ELF-1 (cell line): ENCODE measurements around the gene METTL17.
"Not testable (repeated sequence)": the region's sequence is repeated elsewhere in the genome, so short reads cannot be mapped to it uniquely, and the experiment has no call there.

Source experiments
- DNase-seq: peaks from one replicate; pipeline ENCODE4 v3.0.0-alpha.2; 2016; ENCODE audit warnings: low read depth, low spot score

METTL17 gene

GRCh38 chr14:21024585-21025370 lies 35.0 kb downstream of the METTL17 start, which contains the start of gene NDRG2:
NDRG2 (minus strand) TSS chr14:21025061; CDS start chr14:21023315, 1,746 bp downstream.
- DNase-seq: peak; percentile 87

DNA sequence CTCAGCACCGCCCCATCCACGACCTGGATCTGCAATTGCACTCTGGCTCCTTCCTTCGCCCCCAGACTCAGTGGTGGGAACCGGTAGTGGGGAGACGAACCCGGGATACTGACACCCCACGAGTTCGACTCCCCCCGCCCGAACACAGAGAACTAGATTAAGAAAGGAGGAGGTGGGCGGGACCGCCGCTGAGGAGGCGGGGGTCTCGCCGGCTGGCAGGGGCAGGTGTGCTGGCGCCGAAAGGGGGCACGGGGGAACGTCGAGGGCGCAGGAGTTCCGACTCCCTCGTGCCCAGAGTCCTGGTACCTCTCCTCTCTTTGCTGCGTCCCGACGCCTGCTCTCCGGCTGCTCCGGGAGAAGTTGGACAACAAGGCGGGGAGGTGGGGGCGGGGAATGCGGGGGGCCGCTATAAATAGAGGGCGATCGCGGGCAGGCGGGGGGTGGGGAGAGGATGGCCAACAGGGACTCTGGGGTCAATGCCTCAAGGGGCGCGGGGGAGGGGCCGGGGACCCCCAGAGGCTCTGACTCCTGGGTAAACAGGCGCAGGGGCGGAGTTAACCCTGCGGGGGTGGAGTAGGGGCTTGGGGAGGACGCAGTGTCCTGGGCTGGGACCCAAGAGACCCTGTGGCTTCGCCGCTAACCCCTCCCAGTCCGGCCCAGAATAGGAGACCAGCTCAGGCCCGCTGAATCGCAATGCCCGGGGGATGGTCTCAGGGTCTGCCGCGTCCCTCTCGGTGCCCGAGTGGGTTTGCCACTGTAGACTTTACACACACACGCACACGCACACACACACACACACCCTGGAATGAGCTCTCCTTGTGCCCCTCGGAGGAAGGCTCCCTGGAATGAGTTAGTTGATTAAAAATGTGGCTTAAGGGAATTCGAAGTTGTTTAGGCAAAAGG lies 35.8 kb downstream of the METTL17 start:
- DNase-seq: peak; percentile 66

DNA sequence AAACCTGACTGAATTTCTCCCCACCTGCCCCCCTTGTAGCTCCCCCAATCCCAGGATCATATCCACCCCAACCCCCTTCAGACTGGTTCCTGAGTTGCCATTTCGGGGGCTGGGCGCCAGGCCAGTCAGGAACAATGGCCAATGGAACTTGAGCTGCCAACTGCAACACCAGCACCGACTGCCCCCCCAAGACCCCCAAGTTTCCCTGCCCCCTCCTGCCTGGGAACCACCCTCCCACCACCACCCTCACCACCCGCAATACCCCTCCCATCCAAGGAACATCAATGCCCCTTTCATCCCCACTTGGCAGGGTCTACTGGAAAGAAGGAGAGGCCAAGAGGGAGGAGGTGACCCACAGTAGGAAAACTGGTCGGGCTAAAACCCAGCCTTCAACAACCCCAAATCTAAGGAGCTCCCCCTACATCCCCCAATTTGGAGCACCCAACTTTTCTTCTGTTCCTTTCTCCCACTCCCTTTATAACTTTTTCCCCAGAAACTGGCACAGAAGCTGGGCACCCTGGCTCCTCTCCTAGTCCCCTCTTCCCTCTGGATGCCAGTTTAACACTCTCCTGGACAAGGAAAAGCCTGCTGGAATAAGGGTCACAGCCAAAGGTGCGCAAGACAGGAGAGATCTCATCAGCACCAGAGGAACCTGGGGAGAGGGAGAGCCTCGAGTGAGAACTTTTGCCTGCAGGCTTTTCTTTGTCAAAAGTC lies 36.7 kb downstream of the METTL17 start:
- no peak for DNase-seq

GRCh38 chr14:21026988-21027315 lies 37.2 kb downstream of the METTL17 start:
- peak; percentile 70 for DNase-seq

GRCh38 chr14:21029917-21030316 lies 40.1 kb downstream of the METTL17 start, which contains the start of gene TPPP2:
TPPP2 (plus strand) TSS chr14:21030217; CDS start chr14:21030582, 365 bp downstream.
- DNase-seq: no peak

GRCh38 chr14:21030531-21030930 lies 40.8 kb downstream of the METTL17 start:
- DNase-seq: no peak

DNA sequence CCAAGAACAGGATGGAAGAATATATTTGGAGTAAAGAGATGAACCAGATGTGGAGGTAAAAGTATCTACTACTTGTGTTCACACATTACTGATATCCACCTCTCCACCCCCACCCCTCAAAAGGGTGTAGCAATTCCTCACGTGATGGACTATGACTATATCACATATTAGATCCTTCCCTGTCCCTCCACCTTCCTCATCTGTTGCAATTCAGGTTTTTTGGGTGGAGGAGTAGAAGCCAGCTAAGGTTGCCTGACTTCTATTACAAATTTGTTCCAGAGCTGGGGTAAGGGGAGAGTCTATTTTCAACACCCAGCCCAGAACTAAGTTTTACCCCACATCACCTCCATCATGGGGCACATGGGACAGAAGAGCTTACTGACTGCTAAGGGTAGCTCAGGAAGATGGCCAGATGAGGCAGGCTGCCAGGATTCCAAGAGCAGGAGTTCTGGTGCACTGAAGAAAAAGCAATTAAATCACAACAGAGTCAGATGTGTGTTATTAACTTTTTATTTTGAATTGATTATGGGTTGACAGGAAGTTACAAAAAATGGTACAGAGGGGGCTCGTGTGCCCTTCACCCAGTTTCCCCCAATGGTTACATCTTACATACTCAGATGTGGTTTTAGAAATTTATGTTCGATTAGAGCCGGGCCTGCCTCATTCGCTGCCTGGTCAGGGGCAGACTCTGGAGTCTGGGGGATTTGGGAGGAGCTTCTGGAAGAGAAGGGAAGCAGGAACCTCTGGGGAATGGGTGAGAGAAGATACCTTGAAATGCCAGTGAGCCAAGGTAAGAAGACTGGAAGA lies 42.7 kb downstream of the METTL17 start:
- no peak for DNase-seq

GRCh38 chr14:21033133-21033698 lies 43.4 kb downstream of the METTL17 start:
- DNase-seq: no peak

DNA sequence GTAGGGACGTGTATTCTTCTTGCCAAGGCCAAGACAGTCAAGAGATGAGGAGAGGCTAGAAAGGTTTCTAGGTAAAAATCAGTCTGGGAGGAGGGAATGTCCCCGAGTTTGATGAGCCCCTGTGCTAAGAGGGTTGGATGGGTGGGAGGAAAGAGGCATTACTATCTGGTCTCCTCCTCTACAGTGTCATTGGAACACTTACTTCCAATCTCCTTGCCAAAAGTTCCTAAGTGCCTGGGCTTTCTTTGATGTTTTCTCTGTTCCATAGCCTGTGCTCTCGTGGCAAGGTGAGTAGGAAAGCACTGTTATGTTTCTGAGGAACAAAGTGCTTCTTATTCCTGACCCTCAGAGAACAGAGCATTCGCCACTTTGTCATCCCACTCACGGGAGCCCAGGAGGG lies 44.9 kb downstream of the METTL17 start, which contains the start of gene RNASE13:
Gene RNASE13 (minus strand): TSS at position 101 of the 400 bp plus-strand sequence. CDS start 519 bp downstream, outside the sequence.
- DNase-seq: no peak

DNA sequence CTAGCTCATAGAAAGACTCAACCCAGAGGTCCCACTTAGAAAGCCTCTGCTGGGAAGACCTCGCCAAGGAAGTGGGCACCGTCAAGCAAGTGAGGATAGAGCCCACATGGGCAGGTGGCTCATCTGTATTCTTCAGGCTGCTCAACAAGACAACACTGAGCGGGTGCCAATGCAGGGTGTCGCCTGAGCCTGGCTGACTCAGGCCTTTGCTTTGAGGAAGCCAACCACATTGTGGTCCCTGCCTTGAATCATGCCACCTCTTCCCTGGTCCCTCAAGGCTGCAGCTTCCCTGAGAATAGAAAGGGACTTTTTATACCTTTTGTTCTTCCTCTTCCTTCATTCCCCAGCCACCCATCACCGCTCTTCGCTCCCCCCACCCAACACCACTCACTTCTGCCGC lies 47.0 kb downstream of the METTL17 start:
- no peak for DNase-seq

DNA sequence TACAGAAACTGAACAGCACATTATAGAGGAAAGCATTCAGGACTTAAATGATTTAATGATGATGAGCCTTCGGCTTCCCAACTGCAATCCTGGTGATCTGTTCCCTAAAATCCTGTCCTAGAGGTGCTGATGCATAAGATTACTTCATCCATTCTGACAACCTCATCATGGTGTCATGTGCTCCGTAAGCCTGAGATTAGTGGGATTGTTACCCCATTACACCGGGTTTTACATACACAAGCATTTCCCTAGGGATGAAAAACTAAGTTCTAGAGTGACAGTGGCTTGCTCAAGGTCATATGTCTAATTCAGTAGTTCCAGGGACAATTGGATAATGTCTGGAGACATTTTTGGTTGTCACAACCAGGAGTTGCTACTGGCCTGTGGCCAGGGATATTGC lies 47.4 kb downstream of the METTL17 start:
- no peak for DNase-seq

DNA sequence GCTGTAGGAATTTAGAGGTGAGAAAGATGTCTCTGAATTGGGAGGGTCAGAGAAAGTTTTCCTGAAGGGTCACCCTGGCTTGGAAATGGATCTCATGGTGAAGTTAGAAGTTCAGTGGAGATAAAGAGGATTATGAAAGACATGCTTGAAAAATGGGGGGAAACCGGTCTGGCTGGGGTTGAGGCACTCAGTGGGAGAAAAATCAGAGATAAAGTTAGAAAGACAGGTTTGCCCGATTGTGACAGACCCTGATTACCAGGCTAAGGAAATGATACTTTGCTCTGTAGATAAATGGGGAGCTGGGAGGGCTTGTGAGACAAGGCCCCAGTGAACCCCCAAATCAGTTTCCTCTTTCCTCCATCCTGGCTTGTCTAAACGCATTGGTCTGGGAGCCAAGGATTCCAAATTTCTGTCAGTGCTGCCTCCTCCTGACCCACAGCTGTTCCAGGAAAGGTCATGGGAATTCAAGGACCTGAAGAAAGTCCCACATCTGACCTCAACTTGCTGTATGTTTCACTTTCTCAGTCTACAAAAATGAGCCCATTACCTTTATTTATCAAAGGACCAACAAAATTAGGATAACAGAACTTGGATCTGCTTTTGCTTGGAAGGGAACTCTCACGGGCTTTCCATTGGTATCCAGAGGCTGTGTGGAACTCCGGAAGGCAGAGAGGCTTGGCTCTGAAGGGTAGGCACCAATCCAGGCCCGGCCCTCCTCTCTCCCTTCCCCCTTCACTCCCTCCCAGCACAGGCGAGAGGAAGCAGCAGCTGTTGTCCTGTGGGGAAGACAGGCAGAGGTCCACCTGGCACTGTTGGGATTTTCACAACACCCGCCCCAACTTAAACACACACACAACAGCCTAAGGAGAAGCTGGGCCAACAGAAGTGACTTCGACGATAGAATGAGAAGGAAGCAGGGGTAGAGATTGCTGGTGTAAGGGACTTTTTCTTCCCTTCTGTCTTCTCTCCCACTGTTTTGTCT lies 49.0 kb downstream of the METTL17 start:
- DNase-seq: peak; percentile 79

DNA sequence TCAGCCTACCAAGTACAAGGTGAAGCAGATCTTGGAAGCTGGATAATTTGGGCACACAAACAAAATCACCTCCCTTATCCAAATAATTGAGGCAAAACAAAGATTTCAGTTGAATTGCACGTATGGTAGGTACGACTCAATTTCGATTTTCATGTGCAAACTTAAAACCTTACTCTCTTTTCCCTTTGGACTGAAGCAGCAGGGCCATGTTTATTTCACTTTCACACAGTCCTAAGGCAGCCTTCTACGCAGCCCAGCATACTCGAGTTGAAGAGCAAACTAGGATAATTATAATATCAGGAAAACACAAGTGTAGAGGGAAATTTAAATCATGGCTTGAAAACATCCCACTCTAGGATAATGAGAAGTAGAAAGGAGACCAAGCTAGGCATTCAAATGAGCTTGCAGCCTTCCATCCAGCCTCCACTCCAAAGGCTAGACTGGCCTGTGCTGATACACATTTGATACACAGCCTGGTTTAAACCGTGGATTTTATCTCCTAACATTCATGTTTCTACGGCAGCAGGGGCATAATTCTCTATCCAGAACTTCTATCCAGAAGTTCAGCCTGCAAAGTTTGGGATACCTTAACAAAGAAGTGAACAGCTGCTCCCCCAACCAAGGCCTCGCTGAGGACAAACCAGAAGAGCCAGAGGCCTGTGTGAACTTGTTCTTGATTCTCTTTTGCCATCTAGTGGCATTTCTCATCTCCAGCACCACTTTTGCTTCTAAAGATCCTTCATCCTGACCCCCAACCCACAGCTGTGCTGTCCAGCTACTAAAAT lies 50.0 kb downstream of the METTL17 start:
- peak; percentile 77 for DNase-seq

- no peak for DNase-seq
Observed at GRCh38 chr14:21040370-21040925, 50.7 kb downstream of the METTL17 start.

DNA sequence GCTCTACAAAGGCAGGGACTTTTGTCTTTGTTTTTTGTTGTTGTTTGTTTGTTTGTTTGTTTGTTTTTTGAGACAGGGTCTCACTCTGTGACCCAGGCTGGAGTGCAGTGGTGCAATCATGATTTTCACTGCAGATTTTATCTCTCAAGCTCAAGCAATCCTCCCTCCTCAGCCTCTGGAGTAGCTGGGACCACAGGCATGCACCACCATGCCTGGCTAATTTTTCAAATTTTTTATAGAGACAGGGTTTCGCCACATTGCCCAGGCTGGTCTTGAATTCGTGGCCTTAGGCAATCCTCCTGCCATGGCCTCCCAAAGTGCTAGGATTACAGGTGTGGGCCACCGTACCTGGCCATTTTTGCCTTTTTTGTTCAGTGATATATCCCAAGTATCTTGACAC lies 51.2 kb downstream of the METTL17 start:
- not testable (repeated sequence) for DNase-seq

DNA sequence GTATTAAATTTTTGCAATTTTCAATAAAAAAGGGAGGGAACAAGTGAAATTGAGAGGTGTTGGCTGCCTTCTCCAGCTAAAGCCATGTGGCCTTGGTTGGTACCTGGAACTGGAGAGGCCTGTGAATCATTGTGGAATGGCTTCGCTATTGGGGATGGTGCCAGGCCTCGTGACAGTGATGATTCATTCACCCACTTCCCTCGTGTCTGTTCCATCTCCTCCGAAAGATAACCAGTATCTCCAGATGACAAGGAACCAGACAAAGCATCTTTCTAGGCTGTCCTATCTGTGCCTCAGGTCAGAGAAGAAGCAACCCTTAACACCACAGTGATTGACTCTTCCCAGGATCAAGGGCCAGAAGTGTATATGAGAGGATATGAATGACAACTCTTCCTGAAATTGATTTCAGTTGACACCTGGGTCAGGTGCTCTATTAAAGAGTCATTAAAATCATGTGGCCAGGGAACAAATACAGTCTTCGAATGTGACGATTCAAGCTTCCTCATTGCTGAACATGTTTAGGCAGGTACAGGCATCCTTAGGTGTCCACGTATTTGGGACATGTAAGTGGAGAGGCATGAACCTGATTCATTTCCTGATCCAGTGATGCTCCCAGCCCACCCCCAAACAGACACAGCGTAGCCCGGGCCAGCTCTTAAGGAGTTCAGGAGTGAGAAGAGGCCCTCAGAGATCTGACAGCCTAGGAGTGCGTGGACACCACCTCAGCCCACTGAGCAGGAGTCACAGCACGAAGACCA lies 52.1 kb downstream of the METTL17 start, which contains the start of gene RNASE7:
Gene RNASE7 (plus strand): TSS at position 687 of the 758 bp plus-strand sequence. CDS start 631 bp downstream, outside the sequence.
- DNase-seq: no peak

DNA sequence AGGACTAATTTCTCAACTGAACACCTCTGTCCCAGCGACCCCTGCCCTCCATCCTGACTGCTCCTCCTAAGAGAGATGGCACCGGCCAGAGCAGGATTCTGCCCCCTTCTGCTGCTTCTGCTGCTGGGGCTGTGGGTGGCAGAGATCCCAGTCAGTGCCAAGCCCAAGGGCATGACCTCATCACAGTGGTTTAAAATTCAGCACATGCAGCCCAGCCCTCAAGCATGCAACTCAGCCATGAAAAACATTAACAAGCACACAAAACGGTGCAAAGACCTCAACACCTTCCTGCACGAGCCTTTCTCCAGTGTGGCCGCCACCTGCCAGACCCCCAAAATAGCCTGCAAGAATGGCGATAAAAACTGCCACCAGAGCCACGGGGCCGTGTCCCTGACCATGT lies 53.1 kb downstream of the METTL17 start:
- DNase-seq: no peak
